HCT116 (cell line): ENCODE results near the gene RMP24.
A peak's percentile ranks its signal among the peaks of the same experiment; 100 is the strongest.

Source experiments
- ATAC-seq: fragments of 200-7000 bp; cut with Tn5 transposase; 2 replicates; pipeline ENCODE4 v1.9.1; 2020; ENCODE audit warnings: mild to moderate bottlenecking, moderate library complexity
- BruUV-seq: library from RNA; stranded (reverse); fragments of 400-500 nt; replicated peaks from 2 replicates; lab custom pipeline; 2021; lab: Mats Ljungman, UMichigan
- CTCF ChIA-PET: fragments of 300-600 bp; sonication (Branson Sonifier 250); formaldehyde crosslinking; loops from one replicate; lab custom pipeline; 2021; ENCODE audit warnings: antibody characterized with exemption; lab: Charles Lee
- POLR2A ChIA-PET: fragments of 300-600, 350-600 bp; sonication (Branson Sonifier 250); formaldehyde crosslinking; loops from one replicate; lab custom pipeline; 2021; ENCODE audit warnings: antibody characterized with exemption; lab: Charles Lee
- RAD21 ChIA-PET, 2 experiments: fragments of 300-600 bp; sonication (Branson Sonifier 250); formaldehyde crosslinking; loops; one replicate each; lab custom pipeline; 2023; ENCODE audit warnings: low total read pairs in 2 of 2; ENCODE audit not compliant: uncharacterized antibody in 2 of 2, unreplicated experiment in 2 of 2, low non-redundant PET in 1 of 2; lab: Charles Lee
- DNase-seq: peaks from one replicate; pipeline ENCODE4 v3.0.0-alpha.2; 2010; ENCODE audit warnings: low read depth, low spot score
- H2AFZ ChIP-seq: fragments of 200-600 bp; shearing (Covaris generic), sonication (generic); 2 replicates; pipeline ENCODE4 v1.6.1; 2017; ENCODE audit warnings: low read depth, mixed run types, mixed read lengths, antibody characterized with exemption, low read length; ENCODE audit not compliant: poor library complexity, severe bottlenecking
- H3K27ac ChIP-seq: 2 replicates; pipeline ENCODE4 v1.5.1; 2012; ENCODE audit warnings: low read depth, low read length
- H3K27me3 ChIP-seq: fragments of 200-600 bp; sonication (generic); 2 replicates; pipeline ENCODE4 v1.6.1; 2016; ENCODE audit warnings: mixed run types, low read length, mixed read lengths; ENCODE audit not compliant: insufficient read depth
- H3K36me3 ChIP-seq, 2 experiments: fragments of 200-500 bp in 1 of 2; fragments of 200-600 bp in 1 of 2; sonication (Bioruptor generic) in 1 of 2; sonication (generic) in 1 of 2; 2 replicates each; pipeline versions ENCODE4 v1.5.1 to v1.6.1; 2014 to 2016; ENCODE audit warnings: low read length in 2 of 2, inconsistent platforms in 1 of 2, mixed read lengths in 1 of 2, mixed run types in 1 of 2; ENCODE audit not compliant: insufficient read depth in 2 of 2, control insufficient read depth in 1 of 2
- H3K4me1 ChIP-seq, 2 experiments: fragments of 200-600 bp in 1 of 2; sonication (generic) in 1 of 2; 2 replicates each; pipeline versions ENCODE4 v1.5.1 to v1.6.1; 2012 to 2017; ENCODE audit warnings: low read length in 2 of 2, inconsistent platforms in 1 of 2, mild to moderate bottlenecking in 1 of 2, mixed read lengths in 1 of 2, mixed run types in 1 of 2, moderate library complexity in 1 of 2; ENCODE audit not compliant: insufficient read depth in 2 of 2, control insufficient read depth in 1 of 2
- H3K4me2 ChIP-seq: fragments of 200-600 bp; sonication (generic); 2 replicates; pipeline ENCODE4 v1.6.1; 2017; ENCODE audit warnings: mixed run types, low read length, mixed read lengths
- H3K4me3 ChIP-seq, 2 experiments: fragments of 200-600 bp in 1 of 2; sonication (generic) in 1 of 2; replicated peaks in 1 of 2; 2 replicates each; pipeline ENCODE4 v1.5.1; 2011 to 2016; ENCODE audit warnings: low read length in 2 of 2, control low read depth in 1 of 2, low read depth in 1 of 2, mild to moderate bottlenecking in 1 of 2, mixed read lengths in 1 of 2, mixed run types in 1 of 2
- H3K79me2 ChIP-seq: fragments of 200-600 bp; sonication (generic); 2 replicates; pipeline ENCODE4 v1.6.1; 2017; ENCODE audit warnings: mild to moderate bottlenecking, mixed run types, low read length, moderate library complexity, mixed read lengths; ENCODE audit not compliant: insufficient read depth
- H3K9ac ChIP-seq: fragments of 200-600 bp; sonication (generic); 2 replicates; pipeline ENCODE4 v1.6.1; 2016; ENCODE audit warnings: low read length, mixed read lengths
- H3K9me2 ChIP-seq: fragments of 200-600 bp; sonication (generic), shearing (Covaris generic); 2 replicates; pipeline ENCODE4 v1.6.1; 2017; ENCODE audit warnings: mixed run types, mild to moderate bottlenecking, moderate library complexity; ENCODE audit not compliant: insufficient read depth
- H3K9me3 ChIP-seq, 2 experiments: fragments of 200-500 bp in 1 of 2; fragments of 200-600 bp in 1 of 2; sonication (Bioruptor generic) in 1 of 2; sonication (generic) in 1 of 2; 2 replicates each; pipeline ENCODE4 v1.6.1; 2014 to 2017; ENCODE audit warnings: low read length in 2 of 2, mixed read lengths in 2 of 2, inconsistent platforms in 1 of 2, low read depth in 1 of 2, mild to moderate bottlenecking in 1 of 2, mixed run types in 1 of 2, moderate library complexity in 1 of 2; ENCODE audit not compliant: control insufficient read depth in 1 of 2, insufficient read depth in 1 of 2
- H4K20me1 ChIP-seq: fragments of 200-600 bp; sonication (generic), shearing (Covaris generic); 2 replicates; pipeline ENCODE4 v1.6.1; 2017; ENCODE audit warnings: mixed run types, mild to moderate bottlenecking, moderate library complexity; ENCODE audit not compliant: insufficient read depth
- ATF3 ChIP-seq: IDR thresholded peaks from 2 replicates; pipeline ENCODE4 v1.6.1; 2012
- CBX3 ChIP-seq: IDR thresholded peaks from 2 replicates; pipeline ENCODE4 v1.6.1; 2012; ENCODE audit warnings: low read depth
- CTCF ChIP-seq, 3 experiments: fragments of 200-600 bp in 1 of 3; sonication (generic) in 1 of 3; IDR thresholded peaks in 2 of 3; conservative IDR thresholded peaks in 1 of 3; 2 replicates each; pipeline ENCODE4 v1.5.1; 2012 to 2017; ENCODE audit warnings: low read depth in 2 of 3, low read length in 2 of 3, antibody characterized with exemption in 1 of 3, borderline replicate concordance in 1 of 3, control low read depth in 1 of 3, mild to moderate bottlenecking in 1 of 3, mixed read lengths in 1 of 3, mixed run types in 1 of 3, moderate library complexity in 1 of 3; ENCODE audit not compliant: insufficient read depth in 1 of 3
- ELF1 ChIP-seq: IDR thresholded peaks from 2 replicates; pipeline ENCODE4 v1.6.1; 2012; ENCODE audit warnings: low read depth, borderline replicate concordance
- EZH2 ChIP-seq: fragments of 200-600 bp; sonication (generic); IDR thresholded peaks from 2 replicates; pipeline ENCODE4 v1.6.1; 2017; ENCODE audit warnings: antibody characterized with exemption, mixed run types
- EZH2phosphoT487 ChIP-seq: fragments of 200-600 bp; IDR thresholded peaks from 2 replicates; pipeline ENCODE4 v1.6.1; 2018; ENCODE audit warnings: antibody characterized with exemption, borderline replicate concordance
- JUND ChIP-seq: IDR thresholded peaks from 2 replicates; pipeline ENCODE4 v1.6.1; 2012
- REST ChIP-seq: IDR thresholded peaks from 2 replicates; pipeline ENCODE4 v1.6.1; 2012; ENCODE audit warnings: low read depth
- SP1 ChIP-seq: IDR thresholded peaks from 2 replicates; pipeline ENCODE4 v1.6.1; 2012; ENCODE audit warnings: low read depth
- SRF ChIP-seq: IDR thresholded peaks from 2 replicates; pipeline ENCODE4 v1.6.1; 2012; ENCODE audit warnings: low read depth
- TCF7L2 ChIP-seq: IDR thresholded peaks from 2 replicates; pipeline ENCODE4 v1.7.0; 2011; ENCODE audit warnings: borderline replicate concordance, inconsistent platforms; ENCODE audit not compliant: insufficient read depth, insufficient read length; ENCODE audit errors: extremely low read depth
- YY1 ChIP-seq: IDR thresholded peaks from 2 replicates; pipeline ENCODE4 v1.6.1; 2011; ENCODE audit warnings: low read length, low read depth, moderate library complexity, mild to moderate bottlenecking; ENCODE audit not compliant: insufficient replicate concordance; ENCODE audit errors: extremely low read depth
- ZFX ChIP-seq: fragments of 450-650 bp; IDR thresholded peaks from 2 replicates; pipeline ENCODE4 v1.6.1; 2017
- ZNF274 ChIP-seq: fragments of 200-500 bp; sonication (Bioruptor generic); IDR thresholded peaks from 2 replicates; pipeline ENCODE4 v1.6.1; 2014; ENCODE audit warnings: mild to moderate bottlenecking, low read depth, low read length, inconsistent platforms
- intact Hi-C: fragments of 100-400 bp; cut with micrococcal nuclease; formaldehyde crosslinking; loops from 2 replicates; pipeline ENCODE4 v1.10.0; 2022

Gene RMP24

GRCh38 chr18:36009214-36009613, 36.7 kb downstream of the RMP24 start:
- ChIA-PET POLR2A (no interaction called here), RAD21 (no interaction called here), CTCF (no interaction called here)
- no peaks in the 10 kb centered on the region for H4K20me1 ChIP-seq
- ATAC-seq (peak; percentile 67), DNase-seq (no peak)
- no peak overlapping the region for H3K4me2 ChIP-seq
- H3K9ac ChIP-seq: no peak overlapping the region
- TF ChIP-seq JUND: no peak
- no peak for TF ChIP-seq SP1
- no peak for TF ChIP-seq YY1
- TF ChIP-seq ELF1: no peak
- TF ChIP-seq TCF7L2: no peak
- H3K79me2 ChIP-seq: no peaks in the 10 kb centered on the region
- intact Hi-C loops: no loop called here
- no peak overlapping the region for H3K4me3 ChIP-seq
- no peaks in the 10 kb centered on the region for H3K9me2 ChIP-seq
- no peaks in the 10 kb centered on the region for H3K36me3 ChIP-seq
- no peak overlapping the region for H2AFZ ChIP-seq
- H3K27me3 ChIP-seq: no peaks in the 10 kb centered on the region
- H3K9me3 ChIP-seq: no peaks in the 10 kb centered on the region
- no TSS peak for BruUV-seq
- no peak overlapping the region for H3K27ac ChIP-seq
- no peaks in the 10 kb centered on the region for H3K4me1 ChIP-seq

GRCh38 chr18:36012891-36013290, 40.4 kb downstream of the RMP24 start:
- DNase-seq (no peak), ATAC-seq (no peak)
- no TSS peak for BruUV-seq
- Histone ChIP-seq H3K9me2 (no peaks in the 10 kb centered on the region), H3K4me2 (no peak overlapping the region), H3K9ac (no peak overlapping the region), H3K79me2 (no peaks in the 10 kb centered on the region), H3K27me3 (no peaks in the 10 kb centered on the region), H3K4me3 (no peak overlapping the region), H3K27ac (no peak overlapping the region), H3K36me3 (no peaks in the 10 kb centered on the region), H3K4me1 (no peaks in the 10 kb centered on the region), H4K20me1 (no peaks in the 10 kb centered on the region), H3K9me3 (no peaks in the 10 kb centered on the region), H2AFZ (no peak overlapping the region)
- ChIA-PET POLR2A (no interaction called here), RAD21 (no interaction called here), CTCF (no interaction called here)
- intact Hi-C loops: loop anchor here (10.0 kb wide), 1 partner anchor 402 kb away; no protein-coding TSS in a partner anchor
- no peak for TF ChIP-seq ELF1
- TF ChIP-seq SP1: no peak
- no peak for TF ChIP-seq EZH2phosphoT487
- no peak for TF ChIP-seq REST
- no peak for TF ChIP-seq EZH2
- TF ChIP-seq ZNF274: no peak
- TF ChIP-seq CBX3: no peak
- TF ChIP-seq ATF3: no peak
- TF ChIP-seq CTCF (IDR thresholded peaks at IDR 0.05 in 2 of 3, conservative IDR thresholded peaks at IDR 0.05 in 1 of 3; ENCODE audit: borderline replicate concordance in 1 of 3, insufficient read depth in 1 of 3, low read depth in 2 of 3, low read length in 2 of 3): no peak
- TF ChIP-seq ZFX: no peak
- no peak for TF ChIP-seq SRF
